Tibial nerve (tissue), 4 donors: ENCODE measurements around the gene PRKCD. TPM values are rescaled to one million over a fixed set of nuclear protein-coding genes. Genes with fewer than 3 reads are reported as not detected.

Source experiments
- DNase-seq, 2 donors: peaks; one replicate each; pipeline ENCODE4 v3.0.0-alpha.2; 2019; ENCODE audit warnings: low spot score in 2 of 2
- H3K27ac ChIP-seq, 4 donors: fragments of 200-600 bp; sonication (generic) in 3 of 4; one replicate each; pipeline ENCODE4 v1.5.1; 2017 to 2019; ENCODE audit warnings: mild to moderate bottlenecking in 1 of 4
- H3K27me3 ChIP-seq, 2 donors: fragments of 200-600 bp; sonication (generic) in 1 of 2; one replicate each; pipeline versions ENCODE4 v1.5.1 to v1.6.0; 2017 to 2019
- H3K36me3 ChIP-seq, 3 donors: fragments of 200-600 bp; sonication (generic); one replicate each; pipeline ENCODE4 v1.5.1; 2018 to 2019
- H3K4me1 ChIP-seq, 4 donors: fragments of 200-600 bp; sonication (generic) in 3 of 4; one replicate each; pipeline ENCODE4 v1.5.1; 2017 to 2019
- H3K4me3 ChIP-seq, 4 donors: fragments of 200-600 bp; sonication (generic) in 3 of 4; one replicate each; pipeline ENCODE4 v1.5.1; 2017 to 2019; ENCODE audit warnings: mild to moderate bottlenecking in 1 of 4, moderate library complexity in 1 of 4
- H3K9me3 ChIP-seq, 4 donors: fragments of 200-600 bp; sonication (generic) in 3 of 4; one replicate each; pipeline ENCODE4 v1.5.1; 2017 to 2019
- EP300 ChIP-seq, 2 donors: sonication (generic); formaldehyde crosslinking; IDR thresholded peaks; one replicate each; pipeline ENCODE4 v1.6.1; 2017; ENCODE audit warnings: antibody characterized with exemption in 2 of 2, mild to moderate bottlenecking in 1 of 2
- POLR2A ChIP-seq, 2 donors: fragments of 450-650 bp; IDR thresholded peaks; one replicate each; pipeline ENCODE4 v1.6.1; 2017; ENCODE audit warnings: antibody characterized with exemption in 2 of 2, mild to moderate bottlenecking in 2 of 2, moderate library complexity in 2 of 2
- WGBS, 2 donors: methylation state at CpG; one replicate each; pipeline ENCODE4 v1.1.5; 2018; 5-methylcytosine and 5-hydroxymethylcytosine counted together
- total RNA-seq, 4 donors: library from RNA; depleted of rRNA; stranded (reverse); fragments of >200 nt; gene quantifications; one replicate each; pipeline ENCODE4 v1.1.0, GENCODE V29; 2016
- TF ChIP-seq, protein P1 (sequence below), 5 experiments: fragments of 200-600 bp in 3 of 5; fragments of 450-650 bp in 2 of 5; sonication (generic) in 3 of 5; IDR thresholded peaks; one replicate each; pipeline ENCODE4 v1.5.1; 2016 to 2019; ENCODE audit warnings: antibody characterized with exemption in 5 of 5, mild to moderate bottlenecking in 3 of 5, moderate library complexity in 2 of 5

PRKCD gene
- total RNA-seq, 4 donors from 2014 or later = 13.5 to 30.6 (median 19.9) TPM

DNA sequence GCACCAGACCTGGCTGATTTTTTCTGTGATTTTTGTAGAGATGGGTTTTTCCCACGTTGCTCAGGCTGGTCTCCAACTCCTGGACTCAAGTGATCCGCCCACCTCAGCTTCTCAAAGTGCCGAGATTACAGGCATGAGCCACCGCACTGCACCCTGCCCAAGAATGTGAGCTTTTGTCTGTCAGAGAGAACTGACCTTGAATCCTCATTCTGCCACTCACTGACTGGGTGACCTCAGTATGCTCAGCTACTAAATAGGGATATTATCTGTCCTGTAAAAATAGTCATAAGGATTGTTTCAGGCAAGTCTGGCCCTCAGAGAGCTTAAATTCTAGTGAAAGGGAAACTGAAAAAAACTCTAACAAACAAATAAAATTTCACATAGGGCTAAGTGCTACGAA is 28.7 kb upstream of the PRKCD start:
- Histone ChIP-seq H3K9me3 (no peaks in the 10 kb centered on the region), H3K36me3 (peaks cover 0 to 7% (median 0%) of the 10 kb centered on the region in 3 donors), H3K27me3 (no peaks in the 10 kb centered on the region), H3K4me3 (no peak overlapping the region), H3K4me1 (peaks cover 0 to 41% (median 15%) of the 10 kb centered on the region in 4 donors), H3K27ac (peak overlapping the region in 1 of 4 donors; percentile 12)
- no peak for DNase-seq
- WGBS, 2 donors = 61 to 65% methylated on average over 5 of the region's 5 CpGs
- TF ChIP-seq POLR2A (IDR thresholded peaks at IDR 0.05) = no peak
- no peak for TF ChIP-seq EP300 (IDR thresholded peaks at IDR 0.05)
- TF ChIP-seq, protein P1, sequence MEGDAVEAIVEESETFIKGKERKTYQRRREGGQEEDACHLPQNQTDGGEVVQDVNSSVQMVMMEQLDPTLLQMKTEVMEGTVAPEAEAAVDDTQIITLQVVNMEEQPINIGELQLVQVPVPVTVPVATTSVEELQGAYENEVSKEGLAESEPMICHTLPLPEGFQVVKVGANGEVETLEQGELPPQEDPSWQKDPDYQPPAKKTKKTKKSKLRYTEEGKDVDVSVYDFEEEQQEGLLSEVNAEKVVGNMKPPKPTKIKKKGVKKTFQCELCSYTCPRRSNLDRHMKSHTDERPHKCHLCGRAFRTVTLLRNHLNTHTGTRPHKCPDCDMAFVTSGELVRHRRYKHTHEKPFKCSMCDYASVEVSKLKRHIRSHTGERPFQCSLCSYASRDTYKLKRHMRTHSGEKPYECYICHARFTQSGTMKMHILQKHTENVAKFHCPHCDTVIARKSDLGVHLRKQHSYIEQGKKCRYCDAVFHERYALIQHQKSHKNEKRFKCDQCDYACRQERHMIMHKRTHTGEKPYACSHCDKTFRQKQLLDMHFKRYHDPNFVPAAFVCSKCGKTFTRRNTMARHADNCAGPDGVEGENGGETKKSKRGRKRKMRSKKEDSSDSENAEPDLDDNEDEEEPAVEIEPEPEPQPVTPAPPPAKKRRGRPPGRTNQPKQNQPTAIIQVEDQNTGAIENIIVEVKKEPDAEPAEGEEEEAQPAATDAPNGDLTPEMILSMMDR (IDR thresholded peaks at IDR 0.05) = no peak

DNA sequence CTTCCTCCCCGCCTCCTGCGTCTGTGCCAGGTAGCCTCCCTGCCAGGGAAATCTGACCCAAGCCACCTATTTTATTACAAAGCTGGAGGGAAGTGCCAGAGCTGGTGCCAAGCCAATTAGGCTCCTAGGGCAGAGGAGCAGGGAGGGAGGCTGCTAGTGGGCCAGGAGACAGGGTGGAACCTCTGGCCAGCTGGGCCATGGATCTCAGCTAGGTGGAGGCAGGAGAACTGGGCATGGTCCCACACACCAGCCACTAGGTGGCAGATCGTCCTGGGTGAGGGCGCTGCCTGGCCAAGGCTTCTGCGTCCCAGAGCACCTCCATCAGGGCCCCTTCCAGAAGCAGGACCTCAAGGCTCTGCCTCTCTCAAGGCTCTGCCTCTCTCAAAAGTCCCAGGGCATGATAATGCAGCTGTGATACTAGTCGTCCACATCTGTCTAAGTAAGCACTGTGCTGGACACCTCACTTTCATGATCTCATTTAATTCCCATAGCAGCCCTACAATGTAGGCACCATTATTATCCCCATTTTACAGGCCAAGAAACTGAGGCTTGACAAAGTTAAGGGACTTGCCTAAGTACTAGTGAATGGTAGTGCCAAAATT is 26.3 kb upstream of the PRKCD start:
- Histone ChIP-seq H3K36me3 (no peaks in the 10 kb centered on the region), H3K27me3 (no peaks in the 10 kb centered on the region), H3K4me3 (no peak overlapping the region), H3K4me1 (peaks cover 0 to 27% (median 7%) of the 10 kb centered on the region in 4 donors), H3K9me3 (no peaks in the 10 kb centered on the region), H3K27ac (no peak overlapping the region)
- WGBS, 2 donors = 26 to 53% methylated on average over 3 to 6 of the region's 6 CpGs
- TF ChIP-seq POLR2A (IDR thresholded peaks at IDR 0.05) = no peak
- TF ChIP-seq, protein P1 (IDR thresholded peaks at IDR 0.05) = peak; percentile 63 to 80 (median 71)
- DNase-seq = peak; percentile 31 to 40

DNA sequence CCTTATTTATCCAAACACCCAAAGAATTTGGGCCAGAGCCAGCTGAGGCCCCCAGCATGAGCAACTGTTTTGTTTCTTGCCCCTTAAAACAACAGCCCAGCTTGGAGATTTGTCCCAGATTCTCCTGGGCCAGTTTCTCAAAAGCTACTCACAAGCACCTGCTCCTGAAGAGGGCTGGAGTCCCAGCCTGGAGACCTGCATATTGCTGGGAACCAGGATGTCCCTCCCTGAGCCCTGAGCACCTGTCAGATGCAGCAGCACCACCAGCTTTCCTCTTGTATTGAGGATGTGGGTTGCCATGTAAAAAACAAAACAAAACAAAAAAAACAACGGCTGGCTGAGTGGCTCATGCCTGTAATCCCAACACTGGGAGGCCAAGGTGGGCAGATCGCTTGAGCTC is 23.8 kb upstream of the PRKCD start:
- Histone ChIP-seq H3K4me1 (peaks cover 0 to 20% (median 4%) of the 10 kb centered on the region in 4 donors), H3K9me3 (no peaks in the 10 kb centered on the region), H3K4me3 (no peak overlapping the region), H3K36me3 (no peaks in the 10 kb centered on the region), H3K27ac (no peak overlapping the region), H3K27me3 (no peaks in the 10 kb centered on the region)
- TF ChIP-seq POLR2A (IDR thresholded peaks at IDR 0.05) (no peak), EP300 (IDR thresholded peaks at IDR 0.05) (no peak)
- TF ChIP-seq, protein P1 (IDR thresholded peaks at IDR 0.05) = no peak
- 75 to 83% methylated on average over 2 of the region's 2 CpGs for WGBS, 2 donors
- no peak for DNase-seq

DNA sequence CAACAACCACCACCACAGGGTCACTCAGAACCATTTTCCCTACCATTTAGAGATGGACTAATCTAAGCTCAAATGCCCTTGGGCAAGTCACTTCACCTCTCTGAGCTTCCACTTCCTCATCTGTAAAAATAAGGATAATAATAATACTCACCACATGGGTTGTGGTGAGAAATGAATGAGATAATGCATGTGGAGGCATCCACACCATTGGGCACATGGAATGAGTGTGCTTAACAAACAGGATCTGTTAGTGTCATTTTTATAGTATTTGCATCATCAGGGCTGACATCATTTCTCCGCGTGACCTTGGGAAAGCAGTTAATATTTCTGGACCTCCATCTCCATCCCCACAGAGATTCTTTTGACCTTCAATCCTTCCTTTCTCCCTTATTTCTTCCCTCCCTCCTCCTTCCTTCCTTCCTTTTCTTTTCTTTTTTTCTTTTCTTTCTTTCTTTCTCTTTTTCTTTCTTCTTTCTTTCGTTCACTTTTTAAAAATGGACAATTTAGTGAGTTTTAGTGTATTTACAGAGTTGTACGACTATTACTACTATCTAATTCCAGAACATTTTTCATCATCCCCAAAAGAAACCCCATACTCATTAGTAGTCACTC is 23.1 kb upstream of the PRKCD start:
- TF ChIP-seq, protein P1 (IDR thresholded peaks at IDR 0.05) = no peak
- TF ChIP-seq EP300 (IDR thresholded peaks at IDR 0.05) (no peak), POLR2A (IDR thresholded peaks at IDR 0.05) (no peak)
- no peak for DNase-seq
- 90 to 93% methylated on average over 4 of the region's 4 CpGs for WGBS, 2 donors

More for the DNA sequence above, 23.1 kb upstream of the PRKCD start:
- Histone ChIP-seq H3K27ac (no peak overlapping the region), H3K9me3 (no peaks in the 10 kb centered on the region), H3K36me3 (no peaks in the 10 kb centered on the region), H3K4me1 (peaks cover 0 to 20% (median 4%) of the 10 kb centered on the region in 4 donors), H3K27me3 (no peaks in the 10 kb centered on the region), H3K4me3 (no peak overlapping the region)
